Tibial nerve (tissue), 4 donors: Measurements from ENCODE around the gene GTF2A1L. TPM values are rescaled to one million over a fixed set of nuclear protein-coding genes. Genes with fewer than 3 reads are reported as not detected.
A peak's percentile ranks its signal among the peaks of the same experiment; 100 is the strongest.

Experiments used
- DNase-seq, 2 donors: peaks; one replicate each; pipeline ENCODE4 v3.0.0-alpha.2; 2019; ENCODE audit warnings: low spot score in 2 of 2
- H3K27ac ChIP-seq, 4 donors: fragments of 200-600 bp; sonication (generic) in 3 of 4; one replicate each; pipeline ENCODE4 v1.5.1; 2017 to 2019; ENCODE audit warnings: mild to moderate bottlenecking in 1 of 4
- H3K27me3 ChIP-seq, 2 donors: fragments of 200-600 bp; sonication (generic) in 1 of 2; one replicate each; pipeline versions ENCODE4 v1.5.1 to v1.6.0; 2017 to 2019
- H3K36me3 ChIP-seq, 3 donors: fragments of 200-600 bp; sonication (generic); one replicate each; pipeline ENCODE4 v1.5.1; 2018 to 2019
- H3K4me1 ChIP-seq, 4 donors: fragments of 200-600 bp; sonication (generic) in 3 of 4; one replicate each; pipeline ENCODE4 v1.5.1; 2017 to 2019
- H3K4me3 ChIP-seq, 4 donors: fragments of 200-600 bp; sonication (generic) in 3 of 4; one replicate each; pipeline ENCODE4 v1.5.1; 2017 to 2019; ENCODE audit warnings: mild to moderate bottlenecking in 1 of 4, moderate library complexity in 1 of 4
- H3K9me3 ChIP-seq, 4 donors: fragments of 200-600 bp; sonication (generic) in 3 of 4; one replicate each; pipeline ENCODE4 v1.5.1; 2017 to 2019
- CTCF ChIP-seq, 5 experiments: fragments of 200-600 bp in 3 of 5; fragments of 450-650 bp in 2 of 5; sonication (generic) in 3 of 5; IDR thresholded peaks; one replicate each; pipeline ENCODE4 v1.5.1; 2016 to 2019; ENCODE audit warnings: antibody characterized with exemption in 5 of 5, mild to moderate bottlenecking in 3 of 5, moderate library complexity in 2 of 5
- EP300 ChIP-seq, 2 donors: sonication (generic); formaldehyde crosslinking; IDR thresholded peaks; one replicate each; pipeline ENCODE4 v1.6.1; 2017; ENCODE audit warnings: antibody characterized with exemption in 2 of 2, mild to moderate bottlenecking in 1 of 2
- POLR2A ChIP-seq, 2 donors: fragments of 450-650 bp; IDR thresholded peaks; one replicate each; pipeline ENCODE4 v1.6.1; 2017; ENCODE audit warnings: antibody characterized with exemption in 2 of 2, mild to moderate bottlenecking in 2 of 2, moderate library complexity in 2 of 2
- WGBS, 2 donors: methylation state at CpG; one replicate each; pipeline ENCODE4 v1.1.5; 2018; 5-methylcytosine and 5-hydroxymethylcytosine counted together
- total RNA-seq, 4 donors: library from RNA; depleted of rRNA; stranded (reverse); fragments of >200 nt; gene quantifications; one replicate each; pipeline ENCODE4 v1.1.0, GENCODE V29; 2016

Gene GTF2A1L
- total RNA-seq, 4 donors from 2014 or later = 2.5 to 9.9 (median 6.7) TPM

GRCh38 chr2:48715042-48715899 lies 97.6 kb downstream of the GTF2A1L start:
- no peaks in the 10 kb centered on the region for H3K9me3 ChIP-seq
- WGBS, 2 donors = 61% methylated on average over 7 of the region's 7 CpGs
- peak overlapping the region in 1 of 4 donors; percentile 85 for H3K27ac ChIP-seq
- DNase-seq = peak; percentile 48 to 52
- H3K36me3 ChIP-seq = no peaks in the 10 kb centered on the region
- no peak for TF ChIP-seq CTCF (IDR thresholded peaks at IDR 0.05)
- no peak for TF ChIP-seq POLR2A (IDR thresholded peaks at IDR 0.05)
- no peak for TF ChIP-seq EP300 (IDR thresholded peaks at IDR 0.05)
- no peaks in the 10 kb centered on the region for H3K27me3 ChIP-seq
- no peak overlapping the region for H3K4me3 ChIP-seq
- peaks cover 0 to 31% (median 9%) of the 10 kb centered on the region in 4 donors for H3K4me1 ChIP-seq

GRCh38 chr2:48715956-48716355 lies 98.3 kb downstream of the GTF2A1L start:
- Histone ChIP-seq H3K9me3 (no peaks in the 10 kb centered on the region), H3K4me3 (no peak overlapping the region), H3K36me3 (no peaks in the 10 kb centered on the region), H3K4me1 (peaks cover 0 to 31% (median 11%) of the 10 kb centered on the region in 4 donors), H3K27ac (peak overlapping the region in 1 of 4 donors; percentile 85), H3K27me3 (no peaks in the 10 kb centered on the region)
- no peak for TF ChIP-seq CTCF (IDR thresholded peaks at IDR 0.05)
- no peak for TF ChIP-seq POLR2A (IDR thresholded peaks at IDR 0.05)
- no peak for TF ChIP-seq EP300 (IDR thresholded peaks at IDR 0.05)
- no peak for DNase-seq
- WGBS, 2 donors = 27 to 47% methylated on average over 1 of the region's 1 CpG

GRCh38 chr2:48717846-48718245 lies 100.2 kb downstream of the GTF2A1L start:
- no peak for TF ChIP-seq POLR2A (IDR thresholded peaks at IDR 0.05)
- no peak for TF ChIP-seq CTCF (IDR thresholded peaks at IDR 0.05)
- TF ChIP-seq EP300 (IDR thresholded peaks at IDR 0.05) = no peak
- Histone ChIP-seq H3K36me3 (no peaks in the 10 kb centered on the region), H3K27ac (peak overlapping the region in 1 of 4 donors; percentile 85), H3K4me1 (peaks cover 0 to 36% (median 11%) of the 10 kb centered on the region in 4 donors), H3K27me3 (no peaks in the 10 kb centered on the region), H3K4me3 (no peak overlapping the region), H3K9me3 (no peaks in the 10 kb centered on the region)
- WGBS, 2 donors = 49 to 58% methylated on average over 3 of the region's 3 CpGs
- DNase-seq = no peak

- no peaks in the 10 kb centered on the region for H3K27me3 ChIP-seq
- TF ChIP-seq POLR2A (IDR thresholded peaks at IDR 0.05) = no peak
- no peak for TF ChIP-seq CTCF (IDR thresholded peaks at IDR 0.05)
- no peak for TF ChIP-seq EP300 (IDR thresholded peaks at IDR 0.05)
- no peaks in the 10 kb centered on the region for H3K9me3 ChIP-seq
- H3K4me1 ChIP-seq = peaks cover 0 to 32% (median 11%) of the 10 kb centered on the region in 4 donors
- WGBS, 2 donors = 43 to 50% methylated on average over 3 of the region's 3 CpGs
- no peaks in the 10 kb centered on the region for H3K36me3 ChIP-seq
- H3K4me3 ChIP-seq = no peak overlapping the region
- H3K27ac ChIP-seq = peak overlapping the region in 2 of 4 donors; percentile 61 to 85
- DNase-seq = no peak
These were observed 102.0 kb downstream of the GTF2A1L start for GRCh38 chr2:48719480-48720177.

GRCh38 chr2:48721158-48721557 lies 103.5 kb downstream of the GTF2A1L start:
- H3K9me3 ChIP-seq = no peaks in the 10 kb centered on the region
- no peaks in the 10 kb centered on the region for H3K36me3 ChIP-seq
- no peak for TF ChIP-seq CTCF (IDR thresholded peaks at IDR 0.05)
- TF ChIP-seq POLR2A (IDR thresholded peaks at IDR 0.05) = no peak
- TF ChIP-seq EP300 (IDR thresholded peaks at IDR 0.05) = no peak
- H3K4me1 ChIP-seq = peaks cover 0 to 24% (median 6%) of the 10 kb centered on the region in 4 donors
- no peaks in the 10 kb centered on the region for H3K27me3 ChIP-seq
- no peak for DNase-seq
- no peak overlapping the region for H3K4me3 ChIP-seq
- 82 to 84% methylated on average over 2 of the region's 2 CpGs for WGBS, 2 donors
- peak overlapping the region in 1 of 4 donors; percentile 85 for H3K27ac ChIP-seq
